Activated CD4-positive, alpha-beta memory T cell treated with anti-CD3 and anti-CD28 coated beads for 36 hours (primary cell): ENCODE results near the gene ECE1. TPM values are rescaled to one million over a fixed set of nuclear protein-coding genes. Genes with fewer than 3 reads are reported as not detected.
A peak's percentile ranks its signal among the peaks of the same experiment; 100 is the strongest.

Experiments used
- CTCF ChIA-PET: fragments of 350-600 bp; sonication (Branson Sonifier 250); formaldehyde crosslinking; loops from one replicate; lab custom pipeline; 2021; ENCODE audit warnings: antibody characterized with exemption, inconsistent platforms; lab: Charles Lee
- POLR2A ChIA-PET: fragments of 350-600 bp; sonication (Branson Sonifier 250); formaldehyde crosslinking; loops from one replicate; lab custom pipeline; 2021; ENCODE audit warnings: antibody characterized with exemption; lab: Charles Lee
- DNase-seq: peaks from one replicate; pipeline ENCODE4 v3.0.0-alpha.2; 2020
- H3K27ac Mint-ChIP-seq: one replicate; pipeline ENCODE4 v1.8.0; 2021; ENCODE audit warnings: mixed read lengths
- H3K27me3 Mint-ChIP-seq: one replicate; pipeline ENCODE4 v1.8.0; 2021; ENCODE audit warnings: mixed read lengths
- H3K36me3 Mint-ChIP-seq: one replicate; pipeline ENCODE4 v1.8.0; 2021; ENCODE audit warnings: mixed read lengths
- H3K4me1 Mint-ChIP-seq: one replicate; pipeline ENCODE4 v1.8.0; 2021; ENCODE audit warnings: low read depth, mixed read lengths
- H3K4me3 Mint-ChIP-seq: one replicate; pipeline ENCODE4 v1.8.0; 2021; ENCODE audit warnings: mild to moderate bottlenecking, mixed read lengths
- H3K9me3 Mint-ChIP-seq: one replicate; pipeline ENCODE4 v1.8.0; 2021; ENCODE audit warnings: mixed read lengths
- intact Hi-C: fragments of 100-400 bp; cut with micrococcal nuclease; formaldehyde crosslinking; loops from one replicate; pipeline ENCODE4 v1.15.1; 2023
- total RNA-seq, 2 experiments: library from RNA; stranded (reverse); gene quantifications; one replicate each; pipeline ENCODE4 v1.2.3, GENCODE V29; 2021

Gene ECE1
- total RNA-seq, 2 experiments from 2014 or later: 137 to 144 TPM

GRCh38 chr1:21278860-21279845, 11.1 kb downstream of the ECE1 start:
- DNase-seq: no peak
- Mint-ChIP-seq H3K4me3 (no peak overlapping the region), H3K27me3 (no peaks in the 10 kb centered on the region), H3K9me3 (no peaks in the 10 kb centered on the region), H3K36me3 (peaks cover 41% of the 10 kb centered on the region), H3K27ac (peak overlapping the region; percentile 96), H3K4me1 (peaks cover 63% of the 10 kb centered on the region)
- intact Hi-C loops: no loop called here
- ChIA-PET CTCF (interaction anchor here (0.6 to 20.3 kb wide), 12 partner anchors 8 to 155 kb away, joined by 3 to 261 read pairs (median 5); no protein-coding TSS in a partner anchor), POLR2A (interaction anchor here (0.7 to 3.2 kb wide), 6 partner anchors 9 to 492 kb away, joined by 3 to 26 read pairs (median 4); partner anchors contain the start of gene HP1BP3)

GRCh38 chr1:21278208-21278859, 11.9 kb downstream of the ECE1 start:
- Mint-ChIP-seq H3K27me3 (no peaks in the 10 kb centered on the region), H3K4me3 (no peak overlapping the region), H3K27ac (peak overlapping the region; percentile 49), H3K36me3 (peaks cover 38% of the 10 kb centered on the region), H3K4me1 (peaks cover 60% of the 10 kb centered on the region), H3K9me3 (no peaks in the 10 kb centered on the region)
- DNase-seq: no peak
- POLR2A ChIA-PET: interaction anchor here (1.0 kb wide), 1 partner anchor 67 kb away, joined by 3 read pairs; no protein-coding TSS in a partner anchor
- CTCF ChIA-PET: interaction anchor here (0.6 to 20.3 kb wide), 6 partner anchors 7 to 91 kb away, joined by 4 to 261 read pairs (median 6); no protein-coding TSS in a partner anchor
- intact Hi-C loops: no loop called here

- Mint-ChIP-seq H3K4me3 (no peak overlapping the region), H3K27me3 (no peaks in the 10 kb centered on the region), H3K27ac (peak overlapping the region; percentile 70), H3K36me3 (peaks cover 44% of the 10 kb centered on the region), H3K4me1 (peaks cover 56% of the 10 kb centered on the region), H3K9me3 (no peaks in the 10 kb centered on the region)
- no peak for DNase-seq
- ChIA-PET CTCF (interaction anchor here (1.0 to 20.3 kb wide), 3 partner anchors 6 to 42 kb away, joined by 4 to 261 read pairs (median 8); no protein-coding TSS in a partner anchor), POLR2A (interaction anchor here (0.8 kb wide), 1 partner anchor 19 kb away, joined by 3 read pairs; no protein-coding TSS in a partner anchor)
- intact Hi-C loops: no loop called here
Measured at GRCh38 chr1:21277180-21277579, 13.1 kb downstream of the ECE1 start.

GRCh38 chr1:21272540-21272939, 17.7 kb downstream of the ECE1 start:
- Mint-ChIP-seq H3K4me3 (no peak overlapping the region), H3K9me3 (no peaks in the 10 kb centered on the region), H3K4me1 (peaks cover 30% of the 10 kb centered on the region), H3K36me3 (peaks cover 66% of the 10 kb centered on the region), H3K27me3 (no peaks in the 10 kb centered on the region), H3K27ac (peak overlapping the region; percentile 45)
- ChIA-PET CTCF (interaction anchor here (2.4 to 6.9 kb wide), 7 partner anchors 14 to 96 kb away, joined by 6 to 261 read pairs (median 53); partner anchors contain the start of gene ECE1), POLR2A (no interaction called here)
- intact Hi-C loops: no loop called here
- DNase-seq: no peak

GRCh38 chr1:21271550-21271949, 18.7 kb downstream of the ECE1 start:
- Mint-ChIP-seq H3K27me3 (no peaks in the 10 kb centered on the region), H3K27ac (peak overlapping the region; percentile 54), H3K36me3 (peaks cover 67% of the 10 kb centered on the region), H3K9me3 (no peaks in the 10 kb centered on the region), H3K4me3 (no peak overlapping the region), H3K4me1 (peaks cover 26% of the 10 kb centered on the region)
- POLR2A ChIA-PET: interaction anchor here (0.8 to 1.9 kb wide), 3 partner anchors 14 to 74 kb away, joined by 3 to 5 read pairs (median 5); no protein-coding TSS in a partner anchor
- intact Hi-C loops: loop anchor here (2.0 kb wide), 1 partner anchor 17 kb away; no protein-coding TSS in a partner anchor
- CTCF ChIA-PET: interaction anchor here (0.9 to 6.9 kb wide), 14 partner anchors 15 to 217 kb away, joined by 3 to 261 read pairs (median 40); partner anchors contain the start of gene ECE1
- no peak for DNase-seq

- peak; percentile 90 for DNase-seq
- CTCF ChIA-PET: interaction anchor here (0.6 to 6.9 kb wide), 39 partner anchors 13 to 787 kb away, joined by 3 to 261 read pairs (median 6); partner anchors contain the start of gene ECE1
- H3K27me3 Mint-ChIP-seq: no peaks in the 10 kb centered on the region
- H3K9me3 Mint-ChIP-seq: no peaks in the 10 kb centered on the region
- H3K36me3 Mint-ChIP-seq: peaks cover 65% of the 10 kb centered on the region
- H3K4me1 Mint-ChIP-seq: peaks cover 23% of the 10 kb centered on the region
- intact Hi-C loops: loop anchor here (1.0 to 2.0 kb wide), 2 partner anchors 15 to 23 kb away; no protein-coding TSS in a partner anchor
- POLR2A ChIA-PET: interaction anchor here (1.0 to 2.6 kb wide), 6 partner anchors 8 to 75 kb away, joined by 3 to 14 read pairs (median 5); no protein-coding TSS in a partner anchor
- H3K4me3 Mint-ChIP-seq: no peak overlapping the region
- H3K27ac Mint-ChIP-seq: no peak overlapping the region
Measured at GRCh38 chr1:21270086-21270689, 20.1 kb downstream of the ECE1 start.

GRCh38 chr1:21269461-21270085, 20.7 kb downstream of the ECE1 start:
- H3K4me1 Mint-ChIP-seq: peaks cover 21% of the 10 kb centered on the region
- CTCF ChIA-PET: interaction anchor here (0.5 to 6.9 kb wide), 26 partner anchors 13 to 390 kb away, joined by 3 to 261 read pairs (median 8); partner anchors contain the start of gene ECE1
- intact Hi-C loops: loop anchor here (1.0 to 2.0 kb wide), 2 partner anchors 15 to 24 kb away; no protein-coding TSS in a partner anchor
- peaks cover 64% of the 10 kb centered on the region for H3K36me3 Mint-ChIP-seq
- H3K27ac Mint-ChIP-seq: no peak overlapping the region
- H3K4me3 Mint-ChIP-seq: no peak overlapping the region
- no peak for DNase-seq
- H3K27me3 Mint-ChIP-seq: no peaks in the 10 kb centered on the region
- H3K9me3 Mint-ChIP-seq: no peaks in the 10 kb centered on the region
- POLR2A ChIA-PET: interaction anchor here (1.0 to 2.6 kb wide), 5 partner anchors 7 to 76 kb away, joined by 3 to 14 read pairs (median 5); no protein-coding TSS in a partner anchor

GRCh38 chr1:21268281-21269239, 21.7 kb downstream of the ECE1 start:
- Mint-ChIP-seq H3K4me3 (no peak overlapping the region), H3K27me3 (no peaks in the 10 kb centered on the region), H3K9me3 (no peaks in the 10 kb centered on the region), H3K4me1 (peaks cover 18% of the 10 kb centered on the region), H3K36me3 (peaks cover 65% of the 10 kb centered on the region), H3K27ac (no peak overlapping the region)
- ChIA-PET POLR2A (interaction anchor here (2.6 kb wide), 1 partner anchor 26 kb away, joined by 14 read pairs; no protein-coding TSS in a partner anchor), CTCF (interaction anchor here (0.8 to 6.9 kb wide), 12 partner anchors 12 to 391 kb away, joined by 3 to 261 read pairs (median 42); partner anchors contain the start of gene ECE1)
- DNase-seq: no peak
- intact Hi-C loops: no loop called here

- Mint-ChIP-seq H3K4me3 (no peak overlapping the region), H3K4me1 (peaks cover 25% of the 10 kb centered on the region), H3K27me3 (no peaks in the 10 kb centered on the region), H3K27ac (peak overlapping the region; percentile 42), H3K9me3 (no peaks in the 10 kb centered on the region), H3K36me3 (peaks cover 60% of the 10 kb centered on the region)
- no peak for DNase-seq
- intact Hi-C loops: no loop called here
- CTCF ChIA-PET: interaction anchor here (3.6 to 6.9 kb wide), 4 partner anchors 11 to 76 kb away, joined by 39 to 261 read pairs (median 124); partner anchors contain the start of gene ECE1
- POLR2A ChIA-PET: no interaction called here
Measured at GRCh38 chr1:21267191-21268077, 22.8 kb downstream of the ECE1 start.
